Gastrocnemius medialis (tissue), 4 donors: Measurements from ENCODE around the gene SQSTM1. TPM values are rescaled to one million over a fixed set of nuclear protein-coding genes. Genes with fewer than 3 reads are reported as not detected.

Experiments used
- microRNA counts, 2 donors: library from miRNA; unstranded; fragments of <30 nt; microRNA quantifications; one replicate each; lab custom pipeline; 2016
- microRNA-seq, 2 donors: library from miRNA; unstranded; fragments of <30 nt; microRNA quantifications; one replicate each; pipeline ENCODE4, GENCODE V29; 2016; ENCODE audit warnings: borderline replicate concordance in 2 of 2
- total RNA-seq, 4 donors: library from RNA; depleted of rRNA; stranded (reverse); fragments of >200 nt; gene quantifications; one replicate each; pipeline versions ENCODE4 v1.1.0 to v1.2.3, GENCODE V29; 2016

SQSTM1 gene
- total RNA-seq, 4 donors from 2014 or later, result 1,080 to 1,340 (median 1,178) TPM

MicroRNAs encoded within 50 kb of the gene (microRNA counts, 767-probe panel; counts per million panel counts)
- microRNA hsa-miR-1229 (lab: Ali Mortazavi, UCI), result 356 to 448 counts per million in 2 donors

Small RNA genes lying within 50 kb of the gene (microRNA-seq; reads per million reads assigned to microRNA genes)
- 0 to 0.85 reads per million in 2 donors for gene MIR1229

Other genes starting within 250 kb of the SQSTM1 start
- 100 to 1,000 TPM in 3 of 4 donors, 10 to 100 TPM in 1; 72.4 to 209 (median 157) TPM for gene HNRNPH1, start 197.2 kb upstream of the SQSTM1 start, total RNA-seq
- not detected for gene CBY3, start 139.9 kb upstream of the SQSTM1 start, total RNA-seq
- gene CANX, start 121.9 kb upstream of the SQSTM1 start, total RNA-seq, result 100 to 1,000 TPM; 141 to 306 (median 275) TPM
- 10 to 100 TPM; 14.4 to 16.3 (median 15.1) TPM for gene MAML1, start 88.1 kb upstream of the SQSTM1 start, total RNA-seq
- 10 to 100 TPM in 1 of 4 donors, 1 to 10 TPM in 3; 1.7 to 12.6 (median 5.6) TPM for gene LTC4S, start 26.9 kb upstream of the SQSTM1 start, total RNA-seq
- 10 to 100 TPM; 28.3 to 86.0 (median 61.4) TPM for gene MGAT4B, start 14.0 kb upstream of the SQSTM1 start, total RNA-seq
- gene MRNIP, start 37.9 kb downstream of the SQSTM1 start, total RNA-seq, result 10 to 100 TPM in 1 of 4 donors, 1 to 10 TPM in 3; 2.9 to 16.1 (median 8.3) TPM
- 10 to 100 TPM; 56.1 to 65.9 (median 62.7) TPM for gene TBC1D9B, start 87.0 kb downstream of the SQSTM1 start, total RNA-seq